Fibroblast of skin of right quadriceps (primary cell): Measurements from ENCODE around the gene AP4B1.
"Not testable (repeated sequence)": the region's sequence is repeated elsewhere in the genome, so short reads cannot be mapped to it uniquely, and the experiment has no call there.

Source experiments
- DNase-seq: peaks from one replicate; pipeline ENCODE4 v3.0.0-alpha.2; 2013

Gene AP4B1

GRCh38 chr1:113855630-113856400, 48.8 kb downstream of the AP4B1 start:
- no peak for DNase-seq

DNA sequence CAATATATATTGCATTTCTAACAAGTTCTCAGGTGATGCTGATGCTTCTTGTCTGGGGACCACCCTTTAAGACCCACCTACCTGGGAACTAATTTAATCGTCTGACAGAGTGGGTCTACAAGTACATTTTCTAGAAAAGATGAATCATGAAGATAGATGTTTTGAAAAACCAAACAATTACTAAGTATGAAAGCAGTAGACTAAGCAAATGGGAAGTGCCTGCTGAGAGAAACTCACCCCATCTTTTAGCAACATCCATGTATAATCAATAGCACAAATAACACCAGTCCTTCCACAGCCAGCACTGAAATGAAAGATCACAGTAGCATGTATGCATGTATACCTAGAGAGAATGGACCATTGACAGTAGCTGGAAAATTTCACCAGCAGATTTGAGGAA, 50.4 kb downstream of the AP4B1 start:
- DNase-seq, result no peak

GRCh38 chr1:113852694-113853093, 51.9 kb downstream of the AP4B1 start:
- DNase-seq, result not testable (repeated sequence)

DNA sequence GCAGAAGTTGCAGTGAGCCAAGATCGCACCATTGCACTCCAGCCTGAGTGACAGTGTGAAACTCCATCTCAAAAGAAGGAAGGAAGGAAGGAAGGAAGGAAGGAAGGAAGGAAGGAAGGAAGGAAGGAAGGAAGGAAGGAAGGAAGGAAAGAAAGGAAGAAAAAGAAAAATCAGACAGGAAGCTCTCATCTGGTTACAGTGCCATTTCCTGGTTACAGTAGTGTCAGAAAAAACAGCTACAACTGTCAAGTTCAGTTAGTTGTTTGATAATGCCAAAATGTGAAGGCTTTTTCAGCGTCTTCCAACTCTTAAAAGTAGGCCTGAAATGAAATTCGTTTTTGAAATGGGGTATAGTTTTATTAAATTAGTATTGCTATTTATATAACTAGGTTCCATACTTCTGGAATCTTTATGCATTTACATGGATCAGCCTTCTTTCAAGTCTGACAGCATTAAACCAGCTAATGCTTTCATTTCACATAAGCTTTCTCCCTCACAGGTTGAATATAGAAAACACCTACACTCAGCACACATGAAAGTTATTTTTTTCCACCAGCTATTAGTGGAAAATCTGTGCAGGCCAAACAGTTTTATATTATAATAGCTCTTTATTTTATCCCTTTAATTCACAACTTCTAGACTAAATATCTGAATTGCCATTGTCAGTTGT, 54.3 kb downstream of the AP4B1 start:
- no peak for DNase-seq

GRCh38 chr1:113849072-113849471, 55.5 kb downstream of the AP4B1 start:
- DNase-seq, result no peak

GRCh38 chr1:113846391-113847035, 58.1 kb downstream of the AP4B1 start:
- no peak for DNase-seq
